Activated CD8-positive, alpha-beta memory T cell treated with anti-CD3 and anti-CD28 coated beads for 48 hours (primary cell): ENCODE data around the gene CENPC.
"Not testable (repeated sequence)": the region's sequence is repeated elsewhere in the genome, so short reads cannot be mapped to it uniquely, and the experiment has no call there.

Source experiments
- DNase-seq, 3 experiments: peaks; one replicate each; pipeline ENCODE4 v3.0.0-alpha.2; 2020; ENCODE audit warnings: low read depth in 2 of 3, low spot score in 2 of 3

CENPC gene

GRCh38 chr4:67470871-67471270 is 74.4 kb downstream of the CENPC start:
- no peak for DNase-seq

DNA sequence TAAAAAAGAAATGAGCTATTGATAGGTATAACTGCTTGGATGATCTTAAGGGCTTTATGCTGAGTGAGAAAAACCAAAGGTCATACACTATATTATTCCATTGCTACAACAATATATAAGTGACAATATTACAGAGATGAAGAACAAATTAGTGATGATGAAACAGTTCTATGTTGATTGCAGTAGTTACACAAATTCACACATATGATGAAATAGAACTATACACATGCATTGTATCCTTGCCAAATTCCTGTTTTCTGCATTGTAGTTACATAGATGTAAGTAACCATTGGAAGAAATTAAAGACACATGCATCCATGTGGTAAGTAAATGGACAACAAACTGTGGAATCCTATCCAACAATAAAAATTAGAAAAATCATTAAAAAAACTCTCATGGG is 76.5 kb downstream of the CENPC start:
- no peak for DNase-seq

- DNase-seq = no peak
These were observed 78.6 kb downstream of the CENPC start for GRCh38 chr4:67466751-67467150.

DNA sequence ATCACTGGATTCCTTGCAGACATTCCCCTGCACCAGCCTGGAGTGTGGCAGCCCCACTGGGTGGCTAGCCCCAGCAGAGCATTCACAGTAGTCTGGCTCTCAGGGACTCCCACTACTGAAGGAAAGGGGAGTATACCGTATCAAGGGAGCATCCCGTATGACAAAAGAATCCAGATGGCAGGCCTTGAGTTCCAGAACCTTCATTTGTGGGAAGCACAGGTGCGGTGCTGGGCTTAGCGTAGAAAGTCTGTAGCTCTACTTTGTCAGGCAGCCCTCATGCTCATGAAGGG is 79.6 kb downstream of the CENPC start:
- no peak for DNase-seq

DNA sequence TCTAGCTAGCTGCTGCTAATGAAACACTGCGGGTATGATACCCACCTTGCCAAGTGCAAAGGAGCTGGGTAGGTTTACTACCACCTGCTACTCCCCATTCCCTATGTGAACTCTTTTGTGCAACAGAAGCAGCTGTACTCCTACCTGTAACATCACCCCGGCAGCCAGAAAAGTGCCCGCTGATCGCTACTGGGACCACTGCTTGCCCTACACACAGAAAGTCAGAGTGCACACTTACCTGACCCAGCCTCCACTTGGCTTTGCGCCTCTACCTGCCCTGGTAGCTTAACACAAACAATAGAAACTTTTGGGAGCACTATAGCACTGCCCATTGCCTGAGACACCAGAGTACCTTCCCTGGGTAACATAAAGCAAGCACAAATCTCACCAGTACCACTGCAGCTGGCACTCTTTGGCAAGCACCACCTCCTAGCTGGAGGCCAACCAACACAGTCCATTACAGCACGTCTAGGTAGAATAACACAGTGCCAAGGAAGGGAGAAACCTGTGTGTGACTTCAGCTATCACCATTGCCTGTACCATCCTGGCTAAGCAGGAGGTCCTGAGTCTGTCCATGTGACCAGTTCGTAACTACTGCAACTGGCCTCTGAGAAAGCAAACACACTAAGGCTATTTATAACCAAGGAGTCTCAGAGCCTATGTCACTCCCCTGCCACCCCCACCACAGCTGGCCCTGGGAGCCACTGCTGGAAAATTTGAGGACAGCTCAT is 80.1 kb downstream of the CENPC start:
- no peak for DNase-seq

GRCh38 chr4:67460574-67460973 is 84.7 kb downstream of the CENPC start:
- no peak for DNase-seq

DNA sequence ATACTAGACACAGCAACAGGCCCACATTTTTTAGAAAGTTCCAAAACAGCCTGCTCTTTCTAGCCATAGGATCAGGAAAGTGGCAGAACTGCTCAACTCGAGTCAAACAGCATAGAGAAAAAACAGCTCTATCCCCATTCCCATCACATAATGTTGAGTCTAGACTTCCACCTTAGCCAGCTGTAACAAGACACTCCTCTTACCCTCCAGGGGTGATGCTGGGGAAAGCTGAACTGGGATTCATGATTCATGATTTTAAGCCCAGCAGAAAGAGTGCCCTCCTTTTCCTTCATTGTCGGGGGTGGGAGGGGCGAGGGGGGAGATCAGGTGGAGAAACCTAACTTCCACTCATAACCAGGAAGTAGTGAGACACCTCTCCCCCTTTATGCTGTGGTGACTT is 86.1 kb downstream of the CENPC start:
- DNase-seq = no peak

DNA sequence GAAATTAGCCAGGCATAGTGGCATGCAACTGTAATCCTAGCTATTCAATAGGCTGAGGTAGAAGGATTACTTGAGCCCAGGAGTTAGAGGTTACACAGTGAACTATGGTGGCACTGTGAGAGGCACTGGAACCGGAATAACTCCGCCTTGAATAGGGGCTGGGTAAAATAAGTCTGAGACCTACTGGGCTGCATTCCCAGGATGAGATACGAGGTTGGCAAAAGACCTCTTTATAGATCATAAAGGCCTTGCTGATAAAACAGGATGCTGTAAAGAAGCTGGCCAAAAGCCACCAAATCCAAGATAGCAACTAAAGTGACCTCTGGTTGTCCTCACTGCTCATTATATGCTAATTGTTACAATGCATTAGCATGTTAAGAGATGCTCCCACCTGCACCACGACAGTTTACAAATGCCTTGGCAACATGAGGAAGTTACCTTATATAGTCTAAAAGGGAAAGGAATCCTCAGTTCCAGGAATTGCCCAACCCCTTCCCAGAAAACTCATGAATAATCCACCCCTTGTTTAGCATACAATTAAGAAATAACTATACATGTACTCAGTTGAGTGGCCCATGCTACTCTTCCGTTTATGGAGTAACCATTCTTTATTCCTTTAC is 88.6 kb downstream of the CENPC start:
- no peak for DNase-seq

DNA sequence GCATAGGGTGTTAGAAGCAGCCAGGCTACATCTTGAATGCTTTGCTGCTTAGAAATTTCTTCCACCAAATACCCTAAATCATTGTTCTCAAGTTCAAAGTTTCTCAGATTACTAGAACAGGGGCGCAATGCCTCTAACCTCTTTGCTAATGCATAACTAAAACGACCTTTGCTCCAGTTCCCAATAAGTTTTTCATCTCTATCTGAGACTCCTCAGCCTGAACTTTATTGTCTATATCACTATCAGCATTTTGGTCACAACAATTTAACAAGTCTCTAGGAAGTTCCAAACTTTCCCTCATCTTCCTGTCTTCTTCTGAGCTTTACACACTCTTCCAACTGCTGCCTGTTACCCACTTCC is 92.5 kb downstream of the CENPC start:
- DNase-seq = not testable (repeated sequence)

GRCh38 chr4:67452100-67452845 is 93.0 kb downstream of the CENPC start:
- no peak for DNase-seq

GRCh38 chr4:67451464-67451863 is 93.8 kb downstream of the CENPC start:
- no peak for DNase-seq

- no peak for DNase-seq
These were observed 96.7 kb downstream of the CENPC start for GRCh38 chr4:67448621-67449020.

DNA sequence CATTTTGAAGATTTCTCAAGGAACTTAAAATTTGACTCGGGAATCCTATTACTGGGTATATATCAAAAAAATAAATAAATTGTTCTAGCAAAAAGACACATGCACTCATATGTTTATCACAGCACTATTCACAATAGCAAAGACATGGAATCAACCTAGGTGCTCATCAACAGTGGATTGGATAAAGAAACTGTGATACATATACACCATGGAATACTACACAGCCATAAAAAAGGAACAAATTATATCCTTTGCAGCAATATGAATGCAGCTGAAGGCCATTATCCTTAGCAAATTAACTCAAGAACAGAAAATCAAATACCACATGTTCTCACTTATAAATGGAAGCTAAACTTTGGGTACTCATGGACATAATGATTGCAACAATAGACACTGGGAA is 97.4 kb downstream of the CENPC start:
- no peak for DNase-seq

GRCh38 chr4:67446811-67447210 is 98.5 kb downstream of the CENPC start:
- DNase-seq = no peak

- not testable (repeated sequence) for DNase-seq
These were observed 99.4 kb downstream of the CENPC start for GRCh38 chr4:67445881-67446280.

GRCh38 chr4:67438975-67439374 is 106.3 kb downstream of the CENPC start:
- no peak for DNase-seq

DNA sequence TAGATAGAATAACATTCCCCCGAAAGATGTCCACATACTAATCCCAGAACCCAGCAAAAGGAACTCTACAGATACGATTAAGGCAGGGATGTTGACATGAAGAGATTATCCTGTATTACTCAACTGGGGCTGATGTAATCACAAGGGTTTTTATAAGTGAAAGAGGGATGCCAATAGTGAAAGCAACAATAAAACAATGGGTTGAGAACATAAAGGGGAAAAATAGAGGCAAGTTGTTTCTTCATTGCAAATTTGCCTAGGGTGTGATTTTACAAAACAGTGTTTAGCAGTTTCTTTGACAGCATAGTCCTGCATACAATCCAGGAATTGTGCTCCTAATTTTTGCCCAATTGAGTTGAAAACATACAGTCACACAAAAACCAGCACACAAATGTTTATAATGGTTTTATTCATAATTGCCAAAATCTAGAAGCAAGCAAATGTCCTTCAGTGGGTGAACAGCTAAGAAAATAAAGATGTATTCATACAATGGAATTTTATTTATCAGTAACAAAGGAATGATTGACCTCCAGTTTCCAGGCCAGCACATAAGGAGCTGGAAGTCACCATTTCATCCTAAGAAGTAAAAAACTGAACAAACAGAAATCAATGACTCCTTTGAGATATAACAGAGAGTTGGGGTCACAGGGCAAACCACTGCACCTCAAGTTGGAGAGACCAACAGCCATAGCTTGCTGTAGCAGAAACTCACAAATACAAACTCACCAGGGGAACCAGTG is 107.2 kb downstream of the CENPC start:
- DNase-seq = no peak

DNA sequence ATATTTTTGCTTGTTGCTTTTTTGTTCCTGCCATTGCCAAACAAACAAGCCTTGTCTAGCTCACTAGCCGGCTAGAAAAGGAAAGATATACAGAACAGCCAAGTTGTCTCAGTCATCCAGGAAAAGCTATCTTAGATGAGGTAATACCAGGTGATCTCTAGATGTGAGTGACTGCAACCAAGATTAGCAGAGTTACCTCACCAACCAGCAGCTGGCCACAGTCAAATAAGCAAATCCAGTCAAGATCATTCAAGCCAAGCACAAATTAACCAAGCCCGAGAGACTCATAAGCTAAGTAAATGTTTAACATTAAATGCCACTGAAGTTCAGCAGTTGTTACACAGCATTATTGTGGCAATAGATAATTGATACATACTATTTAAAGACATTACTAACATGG is 108.6 kb downstream of the CENPC start:
- DNase-seq = no peak

GRCh38 chr4:67430989-67431388 is 114.3 kb downstream of the CENPC start:
- DNase-seq = no peak

DNA sequence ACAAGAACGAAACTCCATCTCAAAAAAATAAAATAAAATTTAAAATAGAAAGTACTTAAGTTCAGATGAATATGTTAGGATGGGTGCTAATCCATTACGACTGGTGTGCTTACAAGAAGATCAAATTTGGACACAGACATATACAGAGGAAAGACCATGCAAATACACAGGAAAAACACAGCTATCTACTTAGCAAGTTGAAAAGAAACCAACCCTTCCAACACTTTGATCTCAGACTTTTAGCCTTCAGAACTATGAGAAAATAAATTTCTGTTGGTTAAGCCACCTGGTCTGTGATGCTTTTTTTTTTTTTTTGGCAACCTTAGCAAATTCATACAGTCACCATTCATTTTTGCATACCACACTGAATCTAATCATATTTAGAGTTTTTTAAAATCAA is 116.5 kb downstream of the CENPC start:
- DNase-seq = no peak
